Mammary epithelial cell (primary cell): ENCODE results near the gene GPATCH4.

Experiments
- CTCF ChIP-seq, 2 donors: IDR thresholded peaks in 1 of 2; conservative IDR thresholded peaks in 1 of 2; 2 replicates each; pipeline ENCODE4 v1.5.1; 2011 to 2012; ENCODE audit warnings: inconsistent platforms in 2 of 2, low read length in 2 of 2, mild to moderate bottlenecking in 2 of 2, control low read depth in 1 of 2, low read depth in 1 of 2; ENCODE audit not compliant: insufficient read depth in 1 of 2; ENCODE audit errors: extremely low read depth in 1 of 2
- EZH2 ChIP-seq: IDR thresholded peaks from 2 replicates; pipeline ENCODE4 v1.6.1; 2012; ENCODE audit warnings: low read length, inconsistent platforms, borderline replicate concordance

DNA sequence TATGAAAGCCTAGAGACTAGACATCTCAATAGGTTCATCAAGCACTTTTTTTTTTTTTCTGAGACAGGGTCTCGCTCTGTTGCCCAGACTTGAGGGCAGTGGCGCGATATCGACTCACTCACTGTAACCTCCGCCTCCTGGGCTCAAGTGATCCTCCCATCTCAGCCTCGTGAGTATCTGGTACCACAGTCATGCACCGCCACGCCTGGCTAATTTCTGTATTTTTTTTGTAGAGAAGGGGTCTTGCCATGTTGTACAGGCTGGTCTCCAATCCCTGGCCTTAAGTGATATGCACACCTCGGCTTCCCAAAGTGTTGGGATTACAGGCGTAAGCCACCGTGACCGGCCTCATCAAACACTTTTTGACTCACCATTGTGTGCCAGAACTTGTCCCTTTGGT lies 613 bp upstream of the GPATCH4 start:
- no peak for TF ChIP-seq CTCF (conservative IDR thresholded peaks at IDR 0.05 in 1 of 2, IDR thresholded peaks at IDR 0.05 in 1 of 2; ENCODE audit: extremely low read depth in 1 of 2, insufficient read depth in 1 of 2, low read depth in 1 of 2, low read length in 2 of 2)
- TF ChIP-seq EZH2 = no peak
